Medulla oblongata (tissue), 1 donor: Measurements from ENCODE around the gene C11orf58.

Source experiments
- DNase-seq: peaks from one replicate; pipeline ENCODE4 v3.0.0-alpha.2; 2015; ENCODE audit errors: extremely low spot score

The C11orf58 gene

GRCh38 chr11:16738193-16738946, at the start of gene C11orf58:
C11orf58 (plus strand) TSS chr11:16738647; CDS start chr11:16738779, 132 bp downstream.
- DNase-seq: peak; percentile 99

GRCh38 chr11:16690086-16690485, 48.4 kb upstream of the C11orf58 start:
- DNase-seq: no peak

GRCh38 chr11:16703795-16704194, 34.7 kb upstream of the C11orf58 start:
- no peak for DNase-seq

DNA sequence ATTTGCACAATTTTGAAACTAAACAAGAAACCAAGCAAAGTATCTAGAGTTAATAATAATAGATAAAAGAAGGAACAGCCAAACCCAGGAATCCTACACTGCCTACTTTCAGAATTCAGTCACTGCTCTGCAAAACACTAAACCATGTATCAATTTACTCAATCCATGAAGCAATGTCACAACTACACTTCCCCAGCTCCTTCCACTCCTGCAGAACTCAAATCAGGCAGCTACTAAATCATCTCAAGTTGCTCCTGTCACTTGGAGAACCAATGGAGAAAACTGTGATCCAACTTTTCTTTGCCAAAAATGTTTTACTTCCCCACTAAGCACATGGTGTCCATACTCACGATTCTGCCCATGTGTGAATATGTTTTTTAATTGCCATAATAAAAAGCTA, 24.9 kb upstream of the C11orf58 start:
- DNase-seq: no peak

GRCh38 chr11:16722581-16723344, 15.7 kb upstream of the C11orf58 start:
- DNase-seq: no peak

GRCh38 chr11:16727806-16728205, 10.6 kb upstream of the C11orf58 start:
- no peak for DNase-seq

DNA sequence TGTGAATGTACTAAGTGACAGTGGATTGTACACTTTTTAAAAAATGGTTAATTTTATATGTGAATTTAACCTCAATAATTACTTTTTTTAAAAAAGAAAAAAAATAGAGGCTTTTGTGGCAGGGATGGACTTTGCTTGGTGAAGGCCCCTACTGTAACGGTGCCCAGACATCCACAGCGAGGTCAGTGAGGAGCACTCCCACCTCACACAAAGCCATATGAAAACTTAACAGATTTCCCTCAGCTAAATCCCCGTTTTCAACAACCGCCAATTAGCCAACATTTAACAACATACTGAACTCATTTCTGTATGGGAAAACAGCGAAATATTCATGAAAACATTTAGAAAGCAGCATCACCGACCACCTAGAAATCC, 642 bp upstream of the C11orf58 start:
- DNase-seq: no peak

GRCh38 chr11:16738947-16739815, 734 bp downstream of the C11orf58 start:
- no peak for DNase-seq

- no peak for DNase-seq
Observed at GRCh38 chr11:16741473-16741872, 3.0 kb downstream of the C11orf58 start.

DNA sequence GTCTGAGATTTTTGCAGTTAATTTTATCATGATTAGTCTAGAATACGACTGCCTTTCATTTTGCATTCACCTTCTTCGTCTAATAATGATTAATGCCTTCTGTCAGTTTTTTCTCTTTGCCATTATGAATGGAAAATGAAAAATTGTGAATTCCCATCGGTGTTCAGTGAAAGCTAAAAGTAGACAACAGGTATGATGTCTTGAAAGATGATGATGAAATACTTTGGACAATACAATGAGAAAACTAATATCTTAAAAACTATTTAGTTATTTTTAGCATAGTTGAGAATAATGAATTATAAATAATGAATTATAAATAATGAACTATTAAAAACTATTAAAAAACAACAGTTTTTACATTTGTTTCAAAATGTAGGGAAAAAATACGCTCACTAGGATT, 5.0 kb downstream of the C11orf58 start:
- no peak for DNase-seq

DNA sequence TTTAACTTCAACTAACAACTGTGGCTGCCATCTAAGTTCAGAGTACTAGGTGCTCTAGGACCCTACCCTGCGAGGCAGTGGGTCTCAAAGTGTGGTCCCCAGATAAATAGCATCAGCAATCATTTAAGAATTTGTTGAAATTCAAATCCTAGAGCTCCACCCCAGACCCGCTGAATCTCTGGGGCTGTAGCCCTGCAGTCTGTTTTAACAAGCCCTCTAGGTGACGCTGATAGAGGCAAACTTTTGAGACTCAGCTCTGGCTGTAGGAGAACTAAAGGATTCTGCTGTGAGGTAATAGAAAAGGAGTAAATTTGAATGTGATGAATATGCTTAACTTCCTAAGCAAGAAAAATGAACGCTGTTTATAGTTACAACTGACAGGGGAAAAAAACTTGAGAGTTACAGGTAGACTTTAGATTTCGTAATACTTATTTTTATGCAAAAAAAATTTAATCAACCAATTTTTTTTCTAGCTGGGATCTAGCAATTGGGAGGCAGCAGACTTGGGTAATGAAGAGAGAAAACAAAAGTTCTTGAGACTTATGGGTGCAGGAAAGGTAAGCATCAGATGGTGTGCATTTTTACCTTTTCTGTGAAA, 5.8 kb downstream of the C11orf58 start:
- no peak for DNase-seq

DNA sequence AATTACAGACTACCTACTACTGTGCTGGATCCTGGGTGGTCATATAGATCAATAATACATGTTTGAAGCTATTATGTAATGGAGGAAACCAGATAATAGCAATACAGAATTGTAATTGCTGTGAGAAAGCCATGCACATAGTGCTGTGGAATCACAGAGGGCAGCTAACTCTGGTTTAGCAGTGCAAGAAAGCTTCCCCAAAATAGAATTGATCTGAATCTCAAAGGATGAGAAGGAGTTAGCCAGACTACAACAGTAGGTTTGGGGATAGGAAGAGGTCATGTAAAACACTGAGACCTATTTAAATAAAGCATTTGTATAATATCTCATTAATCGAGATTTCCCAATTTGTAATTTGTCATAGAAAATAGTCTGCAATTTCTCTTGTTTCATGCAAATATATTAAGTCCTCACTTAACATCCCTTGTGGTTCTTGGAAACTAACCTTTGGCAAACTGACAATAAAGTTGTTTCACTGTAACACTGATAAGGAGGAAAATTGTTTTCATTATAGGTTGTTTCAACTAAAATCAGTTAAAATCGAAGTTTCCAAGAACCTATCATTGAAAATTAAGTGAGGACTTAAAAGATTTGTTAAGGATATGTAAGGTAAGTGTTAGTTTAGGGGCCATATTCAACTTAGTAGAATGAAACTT, 7.6 kb downstream of the C11orf58 start:
- DNase-seq: no peak

DNA sequence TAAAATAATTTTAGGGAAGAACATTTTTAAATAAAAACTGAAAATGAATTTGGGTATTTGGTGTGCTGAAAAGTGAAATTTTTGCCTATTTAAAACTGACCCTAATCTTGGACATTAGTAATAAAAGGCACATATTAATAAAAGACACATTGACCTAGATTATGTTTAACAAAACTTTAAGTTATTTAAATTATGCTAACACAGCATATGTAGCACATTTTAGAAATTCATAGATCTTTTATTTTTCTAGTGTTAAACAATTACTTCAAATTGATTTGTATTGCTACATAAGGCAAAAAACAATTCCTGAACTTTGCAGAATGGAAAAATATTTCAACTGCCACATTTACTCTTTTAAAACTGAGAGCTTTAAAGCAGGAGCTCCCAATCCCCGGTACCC, 10.6 kb downstream of the C11orf58 start:
- DNase-seq: no peak

- no peak for DNase-seq
Observed at GRCh38 chr11:16749666-16750065, 11.2 kb downstream of the C11orf58 start.

DNA sequence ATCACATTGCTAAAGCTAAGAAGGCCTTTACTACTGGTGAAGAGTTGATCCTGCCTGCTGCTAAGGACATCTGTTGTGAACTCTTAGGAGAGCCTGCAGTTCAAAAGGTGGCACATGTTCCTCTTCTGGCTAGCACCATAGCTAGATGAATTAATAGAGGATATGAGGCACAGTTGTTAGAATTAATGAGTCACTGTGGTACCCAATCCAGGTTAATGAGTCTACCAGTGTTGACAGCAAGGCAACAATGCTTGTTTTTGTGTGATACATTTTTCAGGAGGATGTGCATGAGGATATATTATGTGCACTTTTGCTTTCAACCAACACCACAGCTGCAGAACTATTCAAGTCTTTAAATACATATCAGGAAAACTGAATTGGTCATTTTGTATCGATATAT, 12.0 kb downstream of the C11orf58 start:
- no peak for DNase-seq

DNA sequence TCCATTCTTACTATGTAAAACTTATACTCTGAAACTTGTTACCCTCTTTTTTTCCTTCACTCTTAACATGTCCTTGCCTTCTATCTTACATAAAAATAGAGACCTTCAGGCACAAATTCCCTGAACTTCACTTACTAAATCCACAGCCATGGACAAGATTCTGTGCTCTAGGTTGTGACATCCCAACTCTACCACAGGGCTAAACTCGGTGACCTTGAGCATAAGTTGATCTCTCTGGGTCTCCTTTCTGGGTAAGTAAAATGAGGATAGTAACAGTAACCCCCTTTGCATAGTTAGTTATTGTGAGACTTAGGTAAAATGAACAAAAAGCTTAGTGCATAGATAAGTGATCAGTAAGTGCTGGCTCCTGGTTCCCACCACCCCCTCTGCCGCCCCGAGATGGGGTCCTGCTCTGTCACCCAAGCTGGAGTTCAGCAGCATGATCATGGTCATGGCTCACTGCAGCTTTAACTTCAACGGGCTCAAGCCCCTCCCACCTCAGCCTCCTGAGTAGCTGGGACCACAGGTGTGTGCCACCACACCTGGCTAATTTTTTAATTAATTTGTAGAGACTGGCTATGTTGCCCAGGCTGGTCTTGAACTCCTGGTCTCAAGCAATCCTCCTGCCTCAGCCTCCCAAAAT, 20.1 kb downstream of the C11orf58 start:
- DNase-seq: no peak

DNA sequence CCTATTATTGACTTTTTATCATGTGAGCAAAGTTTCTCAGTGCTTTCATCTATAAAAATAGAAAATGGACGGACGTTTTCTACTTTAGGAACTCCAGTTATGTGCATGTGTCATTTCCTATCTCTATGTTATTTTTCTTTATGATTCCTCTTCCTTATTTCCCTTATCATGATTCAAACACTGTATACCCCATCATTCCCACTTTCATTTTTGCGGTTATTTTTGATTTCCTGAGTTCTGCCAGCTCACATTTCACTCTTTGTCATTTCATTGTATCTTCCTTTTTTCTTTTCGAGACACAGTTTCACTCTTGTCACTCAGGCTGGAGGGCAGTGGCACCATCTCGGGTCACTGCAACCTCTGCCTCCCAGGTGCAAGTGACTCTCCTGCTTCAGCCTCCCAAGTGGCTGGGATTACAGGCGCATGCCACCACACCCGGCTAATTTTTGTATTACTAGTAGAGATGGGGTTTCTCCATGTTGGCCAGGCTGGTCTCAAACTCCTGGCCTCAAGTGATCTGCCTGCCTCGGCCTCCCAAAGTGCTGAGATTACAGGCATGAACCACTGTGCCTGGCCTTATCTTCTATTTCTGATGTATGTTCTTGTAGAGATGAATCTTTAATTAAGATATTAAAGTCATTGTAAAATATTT, 21.5 kb downstream of the C11orf58 start:
- no peak for DNase-seq

- no peak for DNase-seq
Observed at GRCh38 chr11:16763746-16764145, 25.3 kb downstream of the C11orf58 start.

DNA sequence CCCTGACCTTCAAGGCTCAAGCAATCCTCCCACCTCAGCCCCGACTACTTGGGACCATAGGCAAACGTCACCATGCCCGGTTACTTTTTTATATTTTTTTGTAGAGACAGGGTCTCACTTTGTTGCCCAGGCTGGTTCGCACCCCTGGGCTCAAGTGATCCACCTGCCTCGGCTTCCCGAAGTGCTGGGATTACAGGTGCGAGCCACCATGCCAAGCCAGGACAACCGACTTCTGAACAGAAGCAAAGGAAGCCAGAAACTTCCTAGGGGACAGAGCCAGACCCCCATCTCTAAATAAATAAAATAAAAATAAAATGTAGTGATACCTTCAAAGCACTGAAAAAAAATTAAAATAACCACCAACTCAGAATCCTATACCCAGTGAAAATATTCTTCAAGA, 26.4 kb downstream of the C11orf58 start:
- DNase-seq: no peak

DNA sequence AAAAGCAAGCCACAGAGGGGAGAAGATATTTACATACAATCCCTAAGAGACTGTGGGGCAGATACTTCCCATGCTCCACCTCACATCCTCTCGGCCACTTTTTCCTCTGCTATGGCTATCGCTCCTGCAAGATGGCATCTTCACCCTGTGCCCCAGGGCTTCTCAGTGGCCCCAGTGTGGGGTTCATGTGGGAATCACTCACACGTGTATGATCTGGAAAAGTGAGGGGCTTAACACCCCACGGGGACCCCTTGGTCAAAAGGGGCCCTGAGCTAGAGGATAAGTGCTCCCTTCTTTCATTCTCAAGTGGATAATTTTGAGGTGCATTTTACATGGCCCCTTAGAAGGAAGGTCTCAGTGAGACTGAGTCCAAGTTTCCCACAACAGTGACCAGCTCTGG, 28.7 kb downstream of the C11orf58 start:
- no peak for DNase-seq
